Erythroblast (primary cell): Measurements from ENCODE around the gene OIT3.

Experiments
- GATA1 ChIP-seq: IDR thresholded peaks from 2 replicates; pipeline ENCODE4 v1.6.1; 2011; ENCODE audit warnings: low read depth, mild to moderate bottlenecking, control low read depth, low read length, moderate library complexity
- POLR2A ChIP-seq: IDR thresholded peaks from 2 replicates; pipeline ENCODE4 v1.6.1; 2011; ENCODE audit warnings: mild to moderate bottlenecking, low read length

- no peak for TF ChIP-seq POLR2A
- TF ChIP-seq GATA1: no peak
Measured at GRCh38 chr10:72904806-72905205, 11.3 kb downstream of the OIT3 start.
